ENCODE results near the gene RBX1. TPM values are rescaled to one million over a fixed set of nuclear protein-coding genes. Genes with fewer than 3 reads are reported as not detected.

Gene RBX1
- total and polyA plus RNA-seq, 2 of the 4 experiments (the other 2 are of a cell fraction), result 72.4 to 84.5 TPM

- in situ Hi-C loops (cut with MboI; ENCODE audit: low sequenced_read_pairs), result no loop called here
Observed at GRCh38 chr22:41000040-41000565, 48.9 kb downstream of the RBX1 start.

More at GRCh38 chr22:41000040-41000565, 48.9 kb downstream of the RBX1 start:
- Histone ChIP-seq H4K8ac (ENCODE audit: low read depth in 2 of 2, low read length in 2 of 2) (no peak overlapping the region), H4K5ac (ENCODE audit: low read depth, low read length) (no peak overlapping the region), H3K23ac (ENCODE audit: low read depth, low read length) (no peak overlapping the region), H3K56ac (ENCODE audit: extremely low read depth, insufficient read depth, low read length) (no peak overlapping the region), H3K18ac (ENCODE audit: low read depth, low read length) (no peak overlapping the region), H4K20me1 (ENCODE audit: insufficient read depth, low read length) (no peaks in the 10 kb centered on the region), H2AK5ac (ENCODE audit: low read depth, low read length) (no peak overlapping the region), H2AK9ac (replicated peaks; ENCODE audit: low read depth, low read length, poor library complexity) (no peak overlapping the region), H3K4me3 (ENCODE audit: insufficient read depth, low read depth, low read length) (no peak overlapping the region), H3K4ac (ENCODE audit: low read depth, low read length) (no peak overlapping the region), H2BK15ac (ENCODE audit: low read depth, low read length) (no peak overlapping the region), H2BK120ac (ENCODE audit: low read depth, low read length) (no peak overlapping the region), H3K27ac (ENCODE audit: insufficient read depth, low read length) (no peak overlapping the region), H3K9me3 (ENCODE audit: control insufficient read depth, insufficient read depth, low read length) (no peaks in the 10 kb centered on the region), H4K91ac (ENCODE audit: insufficient read depth, low read depth, low read length) (no peak overlapping the region), H2BK20ac (ENCODE audit: low read depth, low read length) (no peak overlapping the region), H3K36me3 (ENCODE audit: control insufficient read depth, insufficient read depth, low read length) (no peaks in the 10 kb centered on the region), H3K79me1 (ENCODE audit: low read depth in 1 of 2, low read length in 2 of 2) (no peaks in the 10 kb centered on the region), H3K9ac (ENCODE audit: low read depth, low read length) (no peak overlapping the region), H3K9me1 (ENCODE audit: insufficient read depth, low read length) (no peaks in the 10 kb centered on the region), H3K4me2 (ENCODE audit: low read depth, low read length) (no peak overlapping the region), H3K14ac (replicated peaks; ENCODE audit: low read depth, low read length) (no peak overlapping the region), H3K27me3 (ENCODE audit: control insufficient read depth, insufficient read depth, low read length) (no peaks in the 10 kb centered on the region; the same call in 1 of the 2 replicates), H2BK5ac (ENCODE audit: low read depth, low read length, poor library complexity, severe bottlenecking) (no peak overlapping the region), H2AFZ (replicated peaks; ENCODE audit: low read length, poor library complexity) (no peak overlapping the region), H3K4me1 (ENCODE audit: control insufficient read depth, insufficient read depth, low read length) (peaks cover 4% of the 10 kb centered on the region; the same call in 1 of the 2 replicates)
- DNase-seq (no peak), ATAC-seq (ENCODE audit: low read depth) (no peak)
- dilution Hi-C loops (cut with HindIII; ENCODE audit: low sequenced_read_pairs, unreplicated experiment) (no loop called here), intact Hi-C loops (cut with micrococcal nuclease) (no loop called here)
- BruUV-seq (replicated peaks), result no TSS peak
- ChIA-PET POLR2A (ENCODE audit: unreplicated experiment) (no interaction called here), CTCF (interaction anchor here (0.6 kb wide), 1 partner anchor 544 kb away, joined by 3 read pairs; no protein-coding TSS in a partner anchor)
- no peak for TF ChIP-seq CTCF (conservative IDR thresholded peaks at IDR 0.05; ENCODE audit: low read depth, low read length)
- TF ChIP-seq SMC3 (IDR thresholded peaks at IDR 0.05; ENCODE audit: low read depth, low read length), result no peak
- no peak for TF ChIP-seq CHD1 (IDR thresholded peaks at IDR 0.05; ENCODE audit: low read depth, low read length)
- no peak for TF ChIP-seq RFX5 (IDR thresholded peaks at IDR 0.05; ENCODE audit: low read depth, low read length)
- TF ChIP-seq, protein P1, sequence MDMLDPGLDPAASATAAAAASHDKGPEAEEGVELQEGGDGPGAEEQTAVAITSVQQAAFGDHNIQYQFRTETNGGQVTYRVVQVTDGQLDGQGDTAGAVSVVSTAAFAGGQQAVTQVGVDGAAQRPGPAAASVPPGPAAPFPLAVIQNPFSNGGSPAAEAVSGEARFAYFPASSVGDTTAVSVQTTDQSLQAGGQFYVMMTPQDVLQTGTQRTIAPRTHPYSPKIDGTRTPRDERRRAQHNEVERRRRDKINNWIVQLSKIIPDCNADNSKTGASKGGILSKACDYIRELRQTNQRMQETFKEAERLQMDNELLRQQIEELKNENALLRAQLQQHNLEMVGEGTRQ (IDR thresholded peaks at IDR 0.05; ENCODE audit: low read depth, low read length), result no peak
- TF ChIP-seq NFE2L2 (IDR thresholded peaks at IDR 0.05; ENCODE audit: low read depth, low read length), result no peak
- TF ChIP-seq POLR2A (IDR thresholded peaks at IDR 0.05; ENCODE audit: low read depth, low read length), result no peak
- TF ChIP-seq FOS (IDR thresholded peaks at IDR 0.05; ENCODE audit: low read depth, low read length), result no peak
- TF ChIP-seq RCOR1 (IDR thresholded peaks at IDR 0.05; ENCODE audit: insufficient replicate concordance, low read length), result no peak
- TF ChIP-seq RAD21 (IDR thresholded peaks at IDR 0.05; ENCODE audit: low read length), result no peak
- no peak for TF ChIP-seq ELK1 (IDR thresholded peaks at IDR 0.05; ENCODE audit: borderline replicate concordance, low read depth, low read length)
- TF ChIP-seq BHLHE40 (IDR thresholded peaks at IDR 0.05; ENCODE audit: low read depth, low read length), result no peak
- no peak for TF ChIP-seq MAFK (IDR thresholded peaks at IDR 0.05; ENCODE audit: low read depth, low read length)
- WGBS, 2 experiments (ENCODE audit: extremely low coverage in 2 of 2, insufficient read length in 1 of 2), result 100% methylated on average over 1 of the region's 2 CpGs; no CpG with 5 or more reads in 1 of the 2 experiments

Data from IMR-90 (cell line).